Neural progenitor cell (in vitro differentiated cells): Measurements from ENCODE around the gene HEATR5A. TPM values are rescaled to one million over a fixed set of nuclear protein-coding genes. Genes with fewer than 3 reads are reported as not detected.

Experiments used
- DNase-seq: peaks from one replicate; pipeline ENCODE4 v3.0.0-alpha.2; 2016; ENCODE audit warnings: low spot score
- H2AFZ ChIP-seq: fragments of 200-600 bp; sonication (generic); replicated peaks from 2 replicates; pipeline ENCODE4 v1.6.1; 2016; ENCODE audit warnings: antibody characterized with exemption
- H3F3A ChIP-seq: fragments of 200-600 bp; sonication (generic); 2 replicates; pipeline ENCODE4 v1.6.1; 2016; ENCODE audit warnings: antibody characterized with exemption, low read depth
- H3K27ac ChIP-seq: fragments of 200-600 bp; sonication (generic); 2 replicates; pipeline ENCODE4 v1.5.1; 2016; ENCODE audit warnings: mild to moderate bottlenecking
- H3K27me3 ChIP-seq: fragments of 200-600 bp; sonication (generic); 2 replicates; pipeline ENCODE4 v1.6.1; 2016; ENCODE audit warnings: mild to moderate bottlenecking, moderate library complexity
- H3K36me3 ChIP-seq: fragments of 200-600 bp; sonication (generic); 2 replicates; pipeline ENCODE4 v1.5.1; 2016
- H3K4me1 ChIP-seq: fragments of 200-600 bp; sonication (generic); 2 replicates; pipeline ENCODE4 v1.6.1; 2016; ENCODE audit warnings: mixed run types
- H3K4me2 ChIP-seq: fragments of 200-600 bp; sonication (generic); 2 replicates; pipeline ENCODE4 v1.6.1; 2016
- H3K4me3 ChIP-seq: fragments of 200-600 bp; sonication (generic); 2 replicates; pipeline ENCODE4 v1.5.1; 2016
- H3K79me2 ChIP-seq: fragments of 200-600 bp; sonication (generic); 2 replicates; pipeline ENCODE4 v1.6.1; 2016; ENCODE audit warnings: low read depth
- H3K9ac ChIP-seq: fragments of 200-600 bp; sonication (generic); 2 replicates; pipeline ENCODE4 v1.6.1; 2016
- H3K9me3 ChIP-seq: fragments of 200-600 bp; sonication (generic); 2 replicates; pipeline ENCODE4 v1.5.1; 2016; ENCODE audit warnings: low read depth
- H4K20me1 ChIP-seq: fragments of 200-600 bp; sonication (generic); 2 replicates; pipeline ENCODE4 v1.6.1; 2016; ENCODE audit warnings: low read depth
- H3K27ac Mint-ChIP-seq: 3 replicates; pipeline ENCODE4 v1.8.0; 2021; ENCODE audit warnings: mixed read lengths
- H3K27me3 Mint-ChIP-seq: 2 replicates; pipeline ENCODE4 v1.8.0; 2022; ENCODE audit warnings: low read depth, mild to moderate bottlenecking, inconsistent platforms, moderate library complexity, mixed read lengths; ENCODE audit not compliant: insufficient read depth
- H3K36me3 Mint-ChIP-seq: 3 replicates; pipeline ENCODE4 v1.8.0; 2021; ENCODE audit warnings: mixed read lengths
- H3K4me1 Mint-ChIP-seq: 3 replicates; pipeline ENCODE4 v1.8.0; 2021; ENCODE audit warnings: mixed read lengths
- H3K4me3 Mint-ChIP-seq: 3 replicates; pipeline ENCODE4 v1.8.0; 2021; ENCODE audit warnings: mild to moderate bottlenecking, moderate library complexity, mixed read lengths
- H3K9me3 Mint-ChIP-seq: 3 replicates; pipeline ENCODE4 v1.8.0; 2020; ENCODE audit warnings: mixed read lengths
- CTCF ChIP-seq: fragments of 200-600 bp; sonication (generic); IDR thresholded peaks from 2 replicates; pipeline ENCODE4 v1.5.1; 2017; ENCODE audit warnings: antibody characterized with exemption, mild to moderate bottlenecking
- EZH2 ChIP-seq: fragments of 200-600 bp; sonication (generic); IDR thresholded peaks from 2 replicates; pipeline ENCODE4 v1.6.1; 2017; ENCODE audit warnings: antibody characterized with exemption, mild to moderate bottlenecking, moderate library complexity
- EZH2phosphoT487 ChIP-seq: fragments of 200-600 bp; sonication (generic); IDR thresholded peaks from 2 replicates; pipeline ENCODE4 v1.6.1; 2017; ENCODE audit warnings: antibody characterized with exemption
- total RNA-seq: library from RNA; depleted of rRNA; stranded (reverse); fragments of >200 nt; gene quantifications from 2 replicates; pipeline ENCODE4 v1.2.3, GENCODE V29; 2015; ENCODE audit warnings: low replicate concordance

The HEATR5A gene
- total RNA-seq, 1 donor from 2014 or later = 34.7 TPM

- H3K4me1 Mint-ChIP-seq = no peaks in the 10 kb centered on the region
- no peak overlapping the region for H3K27ac ChIP-seq
- H3K36me3 Mint-ChIP-seq = peaks cover 3% of the 10 kb centered on the region
- no peaks in the 10 kb centered on the region for H3K27me3 Mint-ChIP-seq
- H3K4me3 Mint-ChIP-seq = no peak overlapping the region
- H3K36me3 ChIP-seq = no peaks in the 10 kb centered on the region
- no peak for DNase-seq
- no peaks in the 10 kb centered on the region for H3K79me2 ChIP-seq
- no peak overlapping the region for H3K27ac Mint-ChIP-seq
- TF ChIP-seq CTCF (no peak), EZH2 (no peak), EZH2phosphoT487 (no peak)
- H3K9ac ChIP-seq = no peak overlapping the region
- H3K27me3 ChIP-seq = no peaks in the 10 kb centered on the region
- no peaks in the 10 kb centered on the region for H3K9me3 Mint-ChIP-seq
- no peaks in the 10 kb centered on the region for H3F3A ChIP-seq
- H4K20me1 ChIP-seq = no peaks in the 10 kb centered on the region
- no peak overlapping the region for H3K4me3 ChIP-seq
- H3K9me3 ChIP-seq = no peaks in the 10 kb centered on the region
- peaks cover 3% of the 10 kb centered on the region for H3K4me1 ChIP-seq
- no peak overlapping the region for H2AFZ ChIP-seq
- no peak overlapping the region for H3K4me2 ChIP-seq
Observed at GRCh38 chr14:31294746-31295405, 125.5 kb downstream of the HEATR5A start.

GRCh38 chr14:31292937-31293616, 127.3 kb downstream of the HEATR5A start:
- Histone ChIP-seq H3K27me3 (no peaks in the 10 kb centered on the region), H3K4me1 (peaks cover 3% of the 10 kb centered on the region), H3K9ac (no peak overlapping the region), H3F3A (no peaks in the 10 kb centered on the region), H3K79me2 (no peaks in the 10 kb centered on the region), H2AFZ (no peak overlapping the region), H3K4me2 (no peak overlapping the region), H4K20me1 (no peaks in the 10 kb centered on the region), H3K9me3 (no peaks in the 10 kb centered on the region), H3K27ac (no peak overlapping the region), H3K36me3 (no peaks in the 10 kb centered on the region), H3K4me3 (no peak overlapping the region)
- H3K36me3 Mint-ChIP-seq = peaks cover 3% of the 10 kb centered on the region
- H3K4me1 Mint-ChIP-seq = no peaks in the 10 kb centered on the region
- no peak overlapping the region for H3K27ac Mint-ChIP-seq
- H3K4me3 Mint-ChIP-seq = no peak overlapping the region
- DNase-seq = no peak
- no peaks in the 10 kb centered on the region for H3K9me3 Mint-ChIP-seq
- no peaks in the 10 kb centered on the region for H3K27me3 Mint-ChIP-seq
- TF ChIP-seq CTCF (no peak), EZH2phosphoT487 (no peak), EZH2 (no peak)

- no peak overlapping the region for H3K27ac Mint-ChIP-seq
- no peak overlapping the region for H3K4me3 Mint-ChIP-seq
Observed at GRCh38 chr14:31291210-31291609, 129.1 kb downstream of the HEATR5A start.

More at GRCh38 chr14:31291210-31291609, 129.1 kb downstream of the HEATR5A start:
- no peak overlapping the region for H3K4me2 ChIP-seq
- H3K9me3 Mint-ChIP-seq = no peaks in the 10 kb centered on the region
- DNase-seq = no peak
- H3K36me3 ChIP-seq = no peaks in the 10 kb centered on the region
- H3K4me1 Mint-ChIP-seq = peaks cover 3% of the 10 kb centered on the region
- H3K36me3 Mint-ChIP-seq = peaks cover 3% of the 10 kb centered on the region
- H3K27me3 ChIP-seq = no peaks in the 10 kb centered on the region
- TF ChIP-seq CTCF = no peak
- TF ChIP-seq EZH2phosphoT487 = no peak
- TF ChIP-seq EZH2 = no peak
- H3K27ac ChIP-seq = no peak overlapping the region
- peaks cover 3% of the 10 kb centered on the region for H3K4me1 ChIP-seq
- H3K9me3 ChIP-seq = no peaks in the 10 kb centered on the region
- no peaks in the 10 kb centered on the region for H4K20me1 ChIP-seq
- H3K79me2 ChIP-seq = no peaks in the 10 kb centered on the region
- peaks cover under 1% of the 10 kb centered on the region for H3K27me3 Mint-ChIP-seq
- H2AFZ ChIP-seq = no peak overlapping the region
- no peak overlapping the region for H3K4me3 ChIP-seq
- no peak overlapping the region for H3K9ac ChIP-seq
- H3F3A ChIP-seq = no peaks in the 10 kb centered on the region
